Activated CD4-positive, CD25-positive, alpha-beta regulatory T cell treated with anti-CD3 and anti-CD28 coated beads, Interleukin-2, amount 50 U/mL, for 72 hours (primary cell): ENCODE results near the gene ATP10A.

Experiments
- DNase-seq: peaks from one replicate; pipeline ENCODE4 v3.0.0; 2021

Gene ATP10A

DNA sequence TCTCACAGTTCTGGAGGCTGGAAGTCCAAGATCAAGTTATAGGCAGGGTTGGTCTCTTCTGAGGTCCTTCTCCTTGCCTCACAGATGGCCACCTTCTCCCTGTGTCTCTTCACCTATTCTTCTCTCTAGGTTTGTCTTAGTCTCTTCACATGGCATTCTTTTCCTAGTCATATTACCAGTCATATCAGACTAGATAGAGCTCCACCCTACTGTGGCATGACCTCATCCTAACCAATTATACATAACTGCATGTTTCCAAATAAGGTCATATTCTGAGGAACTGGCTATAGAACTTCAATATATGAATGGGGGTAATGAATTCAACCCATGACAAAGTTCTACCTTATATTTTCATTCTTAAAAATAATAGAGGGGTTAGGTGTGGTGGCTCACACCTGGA is 227.9 kb downstream of the ATP10A start:
- DNase-seq: no peak

DNA sequence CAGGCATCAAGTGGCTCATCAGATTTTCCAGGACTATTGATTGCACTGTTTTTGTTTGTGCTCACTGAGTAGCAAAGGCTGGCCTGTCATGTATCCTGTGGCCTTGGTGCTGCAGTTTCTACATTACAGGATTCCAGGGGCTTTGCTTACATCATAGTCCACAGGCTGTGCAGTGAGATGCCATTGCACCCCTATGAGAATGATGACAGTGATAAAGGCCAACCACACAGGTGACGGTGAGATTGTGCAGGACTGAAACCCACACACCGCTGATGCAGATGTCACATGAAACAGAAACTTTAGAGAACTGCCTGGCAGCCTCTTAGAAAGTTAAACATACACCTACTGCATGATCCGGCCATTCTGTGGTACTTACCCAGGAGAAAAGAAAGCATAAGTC is 229.3 kb downstream of the ATP10A start:
- DNase-seq: no peak

DNA sequence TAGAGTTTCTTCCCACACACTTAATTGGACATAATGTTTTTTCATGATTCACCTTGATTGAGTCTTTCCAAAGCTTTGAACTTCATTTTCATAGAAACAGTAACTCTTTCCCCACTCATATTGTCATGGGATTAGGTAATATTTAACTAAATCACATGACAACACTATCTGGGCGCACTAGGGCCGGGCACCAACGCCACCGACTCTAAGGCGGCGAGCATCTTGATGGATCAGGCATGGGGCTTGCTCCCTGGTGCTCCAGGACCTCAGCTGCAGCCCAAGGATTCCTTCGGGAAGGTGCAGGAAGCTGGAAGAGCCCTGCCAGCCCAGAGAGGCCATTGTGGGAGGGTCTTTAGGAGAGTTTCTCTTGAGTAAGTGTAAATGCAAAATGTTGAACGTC is 231.2 kb downstream of the ATP10A start:
- DNase-seq: no peak
